Fibroblast of villous mesenchyme (primary cell): ENCODE measurements around the gene USP4. TPM values are rescaled to one million over a fixed set of nuclear protein-coding genes. Genes with fewer than 3 reads are reported as not detected.
"Not testable (repeated sequence)": the region's sequence is repeated elsewhere in the genome, so short reads cannot be mapped to it uniquely, and the experiment has no call there.

Experiments used
- DNase-seq: peaks from one replicate; pipeline ENCODE4 v3.0.0-alpha.2; 2010; ENCODE audit warnings: low read depth
- H3K4me3 ChIP-seq: 2 replicates; pipeline ENCODE4 v1.5.1; 2011; ENCODE audit warnings: low read depth, mild to moderate bottlenecking, low read length
- CTCF ChIP-seq: IDR thresholded peaks from 2 replicates; pipeline ENCODE4 v1.5.1; 2012; ENCODE audit warnings: low read depth, mild to moderate bottlenecking, low read length; ENCODE audit not compliant: insufficient read depth
- total RNA-seq: library from RNA; depleted of rRNA; stranded (reverse); fragments of >200 nt; gene quantifications from 2 replicates; pipeline ENCODE4 v1.2.3, GENCODE V29; 2012

Gene USP4
- total RNA-seq, 1 donor: 23.3 TPM

DNA sequence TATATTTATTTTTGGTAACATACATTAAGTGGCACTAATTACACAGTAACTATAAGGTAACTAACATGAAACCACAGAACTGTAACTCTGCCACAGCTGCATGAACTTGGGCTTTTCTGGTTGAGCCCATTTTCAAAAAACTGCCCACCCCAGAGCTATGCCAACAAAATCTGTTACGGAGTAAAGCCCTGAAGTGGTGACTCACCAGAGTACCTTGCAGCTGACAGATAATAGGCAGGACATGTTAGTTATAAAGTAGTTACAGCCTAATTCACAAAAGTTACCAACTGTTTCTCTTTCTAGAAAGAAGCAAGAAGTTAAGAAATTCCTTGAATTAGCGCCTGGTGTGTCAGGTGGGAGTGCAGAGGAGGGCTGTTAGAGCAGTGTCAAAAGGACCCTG lies 19.8 kb upstream of the USP4 start:
- peak; percentile 35 for DNase-seq
- H3K4me3 ChIP-seq: no peak overlapping the region
- no peak for TF ChIP-seq CTCF

- H3K4me3 ChIP-seq: peak overlapping the region; percentile 45
- TF ChIP-seq CTCF: no peak
- no peak for DNase-seq
Measured at GRCh38 chr3:49358884-49359225, 19.0 kb upstream of the USP4 start.

GRCh38 chr3:49358217-49358883 lies 18.5 kb upstream of the USP4 start, which contains the start of gene GPX1:
GPX1 (minus strand) TSS chr3:49358353; CDS start chr3:49358278, 75 bp downstream.
- TF ChIP-seq CTCF: no peak
- peak; percentile 97 for DNase-seq
- peak within 1 kb of the TSS; percentile 71 for H3K4me3 ChIP-seq

DNA sequence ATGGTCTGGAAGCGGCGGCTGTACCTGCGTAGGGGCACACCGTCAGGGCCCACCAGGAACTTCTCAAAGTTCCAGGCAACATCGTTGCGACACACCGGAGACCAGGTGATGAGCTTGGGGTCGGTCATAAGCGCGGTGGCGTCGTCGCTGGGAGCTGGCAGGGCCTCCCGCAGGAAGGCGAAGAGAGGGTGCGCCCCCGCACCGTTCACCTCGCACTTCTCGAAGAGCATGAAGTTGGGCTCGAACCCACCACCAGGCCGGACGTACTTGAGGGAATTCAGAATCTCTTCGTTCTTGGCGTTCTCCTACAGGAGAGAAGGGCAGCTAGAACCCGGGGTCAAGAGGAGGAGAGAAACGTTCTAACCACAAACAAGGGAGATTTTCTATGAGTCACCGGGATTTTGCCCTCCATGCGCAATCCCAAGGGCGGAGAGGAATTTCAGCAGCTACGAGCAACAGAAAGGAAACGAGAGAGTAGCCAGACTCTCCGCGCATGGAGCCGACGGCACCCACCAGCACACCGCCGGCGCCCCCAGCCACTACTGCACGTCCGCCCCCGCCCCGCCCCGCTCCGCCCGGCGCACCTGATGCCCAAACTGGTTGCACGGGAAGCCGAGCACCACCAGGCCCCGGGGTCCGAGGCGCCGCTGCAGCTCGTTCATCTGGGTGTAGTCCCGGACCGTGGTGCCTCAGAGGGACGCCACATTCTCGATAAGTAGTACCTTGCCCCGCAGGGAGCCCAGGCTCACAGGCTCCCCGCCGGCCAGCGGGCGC lies 17.8 kb upstream of the USP4 start:
- peak overlapping the region; percentile 71 for H3K4me3 ChIP-seq
- peak; percentile 95 for DNase-seq

DNA sequence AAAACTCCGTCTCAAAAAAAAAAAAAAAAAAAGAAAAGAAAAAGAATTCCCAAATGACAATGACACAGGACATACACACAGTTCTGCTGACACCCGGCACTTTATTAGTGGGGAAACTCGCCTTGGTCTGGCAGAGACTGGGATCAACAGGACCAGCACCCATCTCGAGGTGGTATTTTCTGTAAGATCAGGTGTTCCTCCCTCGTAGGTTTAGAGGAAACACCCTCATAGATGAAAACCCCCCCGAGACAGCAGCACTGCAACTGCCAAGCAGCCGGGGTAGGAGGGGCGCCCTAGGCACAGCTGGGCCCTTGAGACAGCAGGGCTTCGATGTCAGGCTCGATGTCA lies 17.2 kb upstream of the USP4 start:
- DNase-seq: not testable (repeated sequence)
- peak overlapping the region; percentile 71 for H3K4me3 ChIP-seq

GRCh38 chr3:49352890-49353421 lies 13.1 kb upstream of the USP4 start:
- no peak for DNase-seq
- no peak overlapping the region for H3K4me3 ChIP-seq
- no peak for TF ChIP-seq CTCF

DNA sequence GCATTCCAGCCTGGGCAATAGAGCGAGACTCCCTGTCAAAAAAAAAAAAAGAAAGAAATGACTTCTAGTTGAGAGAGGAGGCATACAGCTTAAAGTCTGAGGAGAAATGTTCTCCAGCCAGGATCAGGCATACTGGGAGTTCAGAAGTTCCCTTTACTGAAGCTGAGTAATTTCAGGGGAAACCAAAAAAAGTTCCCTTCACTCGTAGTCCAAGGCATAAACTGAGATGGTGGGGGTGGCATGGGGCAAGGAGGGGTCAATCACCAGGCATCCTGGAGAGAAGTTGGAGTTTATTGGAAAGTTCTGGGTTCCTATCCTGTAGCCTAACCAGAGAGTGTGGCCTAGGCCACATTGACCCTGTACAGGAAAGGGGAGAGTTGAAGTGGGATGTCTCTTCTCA lies 12.4 kb upstream of the USP4 start:
- DNase-seq: no peak
- H3K4me3 ChIP-seq: no peak overlapping the region
- no peak for TF ChIP-seq CTCF
